OCI-LY1 (cell line): ENCODE data around the gene WFDC11.

Source experiments
- CTCF ChIP-seq: fragments of 200-600 bp; sonication (generic), shearing (Covaris generic); IDR thresholded peaks from 2 replicates; pipeline ENCODE4 v1.5.1; 2017; ENCODE audit warnings: mild to moderate bottlenecking, antibody characterized with exemption, low read length, moderate library complexity, mixed read lengths
- EZH2 ChIP-seq: fragments of 200-600 bp; sonication (generic), shearing (Covaris generic); IDR thresholded peaks from 2 replicates; pipeline ENCODE4 v1.8.0; 2017; ENCODE audit warnings: borderline replicate concordance, mixed run types, mild to moderate bottlenecking, antibody characterized with exemption, low read length, moderate library complexity, mixed read lengths

GRCh38 chr20:45701873-45702272 lies 31.8 kb upstream of the WFDC11 start, which contains the start of gene WFDC13:
- TF ChIP-seq EZH2 = no peak
- TF ChIP-seq CTCF = no peak
